Kidney glomerular epithelial cell (primary cell): ENCODE results near the gene TMOD1.
"Not testable (repeated sequence)": the region's sequence is repeated elsewhere in the genome, so short reads cannot be mapped to it uniquely, and the experiment has no call there.

Experiments used
- DNase-seq: peaks from one replicate; lab custom pipeline; 2025; lab: John Stamatoyannopoulos, UW

TMOD1 gene

GRCh38 chr9:97498846-97499245, 2.6 kb upstream of the TMOD1 start:
- DNase-seq: not testable (repeated sequence)

- no peak for DNase-seq
Measured at GRCh38 chr9:97500263-97500662, 1.2 kb upstream of the TMOD1 start.

- no peak for DNase-seq
Measured at GRCh38 chr9:97500765-97501176, 695 bp upstream of the TMOD1 start.

GRCh38 chr9:97501972-97502221, 431 bp downstream of the TMOD1 start:
- DNase-seq: no peak

GRCh38 chr9:97502222-97502983, 937 bp downstream of the TMOD1 start:
- DNase-seq: no peak

- no peak for DNase-seq
Measured at GRCh38 chr9:97502984-97503861, 1.8 kb downstream of the TMOD1 start.

GRCh38 chr9:97503862-97504210, 2.4 kb downstream of the TMOD1 start:
- no peak for DNase-seq

GRCh38 chr9:97504381-97505216, 3.1 kb downstream of the TMOD1 start:
- DNase-seq: no peak

- DNase-seq: no peak
Measured at GRCh38 chr9:97505845-97506244, 4.4 kb downstream of the TMOD1 start.

GRCh38 chr9:97506306-97506705, 4.8 kb downstream of the TMOD1 start:
- DNase-seq: no peak

GRCh38 chr9:97506787-97507186, 5.3 kb downstream of the TMOD1 start:
- DNase-seq: no peak

- no peak for DNase-seq
Measured at GRCh38 chr9:97507428-97507984, 6.0 kb downstream of the TMOD1 start.

GRCh38 chr9:97508852-97509251, 7.4 kb downstream of the TMOD1 start:
- DNase-seq: no peak

GRCh38 chr9:97510797-97511654, 9.6 kb downstream of the TMOD1 start:
- DNase-seq: peak; percentile 91

- DNase-seq: no peak
Measured at GRCh38 chr9:97511655-97512427, 10.4 kb downstream of the TMOD1 start.

GRCh38 chr9:97512966-97513560, 11.6 kb downstream of the TMOD1 start:
- no peak for DNase-seq

- DNase-seq: peak; percentile 37
Measured at GRCh38 chr9:97514531-97514930, 13.1 kb downstream of the TMOD1 start.

GRCh38 chr9:97515662-97516061, 14.2 kb downstream of the TMOD1 start:
- no peak for DNase-seq

GRCh38 chr9:97516111-97516510, 14.6 kb downstream of the TMOD1 start:
- DNase-seq: no peak
